Stimulated activated CD8-positive, alpha-beta memory T cell treated with anti-CD3 and anti-CD28 coated beads, Interleukin-2, amount 100 ng/mL, for 48 hours (primary cell): ENCODE results near the gene SYT1.

ENCODE experiments used
- DNase-seq, 2 donors: peaks; one replicate each; pipeline ENCODE4 v3.0.0-alpha.2; 2020; ENCODE audit warnings: low read depth in 2 of 2

The SYT1 gene

DNA sequence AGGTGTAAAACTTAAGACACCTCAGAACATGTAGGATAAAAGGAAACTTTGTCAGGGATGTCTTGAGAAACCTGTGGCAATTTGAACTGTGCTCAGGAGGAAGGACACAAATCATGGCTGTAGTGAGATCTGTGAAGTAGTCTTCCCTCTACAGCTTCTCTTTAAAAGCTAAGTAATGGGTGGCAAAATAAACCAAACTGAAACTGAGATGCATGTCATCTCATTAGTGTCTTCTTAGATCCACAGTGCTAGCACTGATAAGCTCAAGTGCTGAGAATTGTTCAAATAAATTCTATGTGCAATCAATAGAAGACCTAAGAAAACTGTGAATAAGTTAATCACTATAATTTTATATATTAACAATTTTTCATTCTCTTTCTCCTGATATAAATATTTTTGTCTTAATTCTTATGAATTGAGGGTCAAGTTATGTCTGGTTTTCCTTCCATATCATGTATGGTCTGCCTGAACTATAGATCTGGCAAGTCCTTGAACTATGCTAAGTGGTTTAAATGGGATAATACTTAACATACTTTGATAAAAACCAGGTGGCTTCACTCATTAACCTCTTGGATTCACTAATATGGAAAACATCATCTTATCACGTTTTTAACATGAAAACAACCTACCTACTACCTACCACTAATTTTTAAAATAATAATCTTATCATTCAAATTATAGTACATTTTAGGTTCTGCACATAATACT, 27.2 kb downstream of the SYT1 start:
- no peak for DNase-seq

DNA sequence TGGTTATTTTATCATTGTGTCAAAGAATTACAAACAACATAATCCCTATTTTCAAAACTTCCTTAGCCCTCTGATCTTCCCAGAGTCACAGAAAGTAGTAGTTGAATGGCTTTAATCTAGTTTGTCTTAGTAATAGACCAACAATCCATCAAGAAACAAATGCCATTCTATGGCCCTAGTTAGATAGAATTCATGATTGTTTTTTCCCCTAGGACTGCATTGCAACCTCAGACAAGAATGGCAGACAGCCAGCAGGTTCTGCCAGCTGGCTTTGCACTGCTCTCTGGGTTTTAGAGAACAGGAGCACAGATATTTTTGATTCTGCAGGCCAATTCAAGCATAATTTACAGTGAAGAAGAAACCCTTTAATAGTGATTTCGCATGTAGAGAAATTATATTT, 33.8 kb downstream of the SYT1 start:
- no peak for DNase-seq

DNA sequence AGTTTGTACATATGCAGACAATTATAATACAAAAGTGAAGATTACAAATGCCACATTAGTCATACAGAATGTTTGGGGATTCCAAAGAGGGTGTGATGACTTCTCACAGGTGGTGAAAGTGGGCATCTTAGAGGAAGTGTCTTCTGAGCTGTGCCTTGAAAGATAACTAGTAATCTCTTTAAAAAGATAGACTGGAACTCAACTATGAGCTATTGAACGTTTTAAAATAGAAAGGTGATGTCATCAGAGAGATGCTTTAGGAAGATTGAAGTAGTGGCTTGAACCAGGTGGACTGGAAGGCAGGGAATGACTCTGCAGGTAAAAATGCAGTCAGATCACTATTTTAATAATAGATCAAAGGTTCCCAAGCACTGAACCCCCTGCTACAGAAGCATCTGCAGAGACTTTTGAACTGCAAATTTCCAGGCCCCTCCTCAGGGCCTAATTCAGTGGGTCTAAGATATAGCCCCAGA, 50.3 kb downstream of the SYT1 start:
- DNase-seq = no peak

DNA sequence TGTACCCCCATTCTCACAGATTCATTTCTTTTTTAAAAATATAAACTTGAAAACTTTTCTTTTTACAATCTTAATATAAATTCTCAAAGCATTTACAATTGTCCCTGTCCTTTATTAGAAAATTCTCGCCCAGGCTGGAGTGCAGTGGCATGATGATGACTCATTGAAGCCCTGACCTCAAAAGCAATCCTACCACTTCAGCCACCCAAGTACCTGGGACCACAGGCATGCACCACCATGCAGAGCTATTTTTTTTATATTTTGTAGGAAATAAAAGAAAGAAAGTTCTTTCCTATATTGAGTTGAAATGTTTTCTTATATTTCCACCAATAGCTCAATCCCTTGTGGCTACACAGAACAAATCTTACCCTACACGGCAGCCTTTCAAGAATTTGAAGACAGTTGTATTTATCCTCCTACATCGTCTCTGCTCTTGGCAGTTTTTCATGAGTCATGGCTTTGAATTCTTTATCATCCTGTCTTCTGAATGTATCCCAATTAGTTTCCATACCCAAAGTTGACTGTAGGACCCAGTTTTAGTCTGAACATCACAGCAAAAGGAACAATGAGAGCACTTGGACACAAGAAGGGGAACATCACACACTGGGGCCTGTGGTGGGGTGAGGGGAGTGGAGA, 52.4 kb downstream of the SYT1 start:
- no peak for DNase-seq

DNA sequence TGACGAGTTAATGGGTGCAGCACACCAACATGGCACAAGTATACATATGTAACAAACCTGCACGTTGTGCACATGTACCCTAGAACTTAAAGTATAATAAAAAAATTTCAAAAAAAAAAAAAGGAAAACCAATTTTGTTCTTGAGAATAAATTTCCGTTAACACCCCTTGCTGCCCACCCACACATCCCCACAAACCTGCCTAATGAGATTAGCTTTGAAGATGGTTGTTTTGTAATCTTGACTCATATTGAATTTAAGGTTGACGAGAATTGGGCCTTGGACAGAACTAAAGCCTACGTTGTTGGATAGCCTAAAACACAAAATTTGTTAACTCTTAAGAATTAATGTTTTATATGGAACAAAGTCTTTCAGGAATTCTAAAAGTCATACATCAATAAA, 52.9 kb downstream of the SYT1 start:
- DNase-seq = no peak

DNA sequence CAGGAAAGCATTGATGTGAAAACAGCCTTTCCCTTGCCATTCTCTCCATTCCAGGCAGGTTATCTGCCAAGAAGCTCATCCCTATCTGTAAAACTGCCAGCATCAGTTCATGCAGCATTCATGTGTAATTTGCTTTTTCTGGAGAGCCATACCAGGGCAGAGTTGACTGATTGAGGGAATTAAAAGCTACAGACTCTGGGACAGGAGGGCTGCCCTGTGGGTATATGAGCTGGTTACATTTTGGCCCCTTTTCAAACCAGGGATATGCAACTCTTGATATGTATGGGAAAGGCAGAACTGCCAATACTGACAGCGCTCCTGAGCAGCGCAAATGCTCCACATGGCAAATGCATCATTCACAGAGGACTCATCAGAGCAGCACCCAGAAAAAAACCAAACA, 53.7 kb downstream of the SYT1 start:
- DNase-seq = no peak

DNA sequence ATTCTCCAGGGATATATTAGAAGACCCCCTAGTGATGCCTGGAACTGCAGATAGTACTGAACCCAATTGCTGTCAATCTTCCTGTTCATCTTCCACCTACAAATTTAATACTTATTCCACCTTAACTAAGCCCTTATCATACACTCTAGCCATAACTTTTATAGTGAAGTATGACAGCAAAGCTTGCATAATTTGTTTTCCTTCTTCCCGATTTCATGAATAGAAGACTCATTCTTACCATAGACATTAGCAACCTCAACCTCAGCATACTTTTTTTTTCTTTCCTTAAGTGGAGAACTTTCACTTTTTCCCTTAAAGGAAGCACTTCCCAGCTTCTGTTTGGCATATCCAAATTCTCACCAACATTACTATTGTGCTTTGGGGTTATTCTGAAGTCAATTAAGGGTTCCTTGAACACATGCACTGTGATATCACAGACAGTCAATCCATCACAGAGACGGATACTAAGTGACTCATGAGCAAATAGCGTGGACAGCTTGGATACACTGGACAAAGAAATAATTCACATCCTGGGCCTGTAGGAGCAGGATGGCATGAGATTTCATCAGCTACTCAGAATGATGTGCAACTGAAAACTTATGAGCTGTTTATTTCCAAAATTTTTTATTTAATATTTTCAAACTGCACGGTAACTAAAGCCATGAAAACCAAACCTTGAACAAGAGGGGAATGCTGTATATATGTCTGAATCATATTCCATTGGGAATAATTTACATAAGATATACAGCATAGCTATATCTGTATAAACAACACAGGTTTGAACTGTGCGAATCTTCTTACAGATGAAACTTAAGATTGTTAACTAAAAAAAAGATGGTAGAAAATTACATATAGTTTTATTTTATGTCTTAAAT, 63.9 kb downstream of the SYT1 start:
- no peak for DNase-seq

DNA sequence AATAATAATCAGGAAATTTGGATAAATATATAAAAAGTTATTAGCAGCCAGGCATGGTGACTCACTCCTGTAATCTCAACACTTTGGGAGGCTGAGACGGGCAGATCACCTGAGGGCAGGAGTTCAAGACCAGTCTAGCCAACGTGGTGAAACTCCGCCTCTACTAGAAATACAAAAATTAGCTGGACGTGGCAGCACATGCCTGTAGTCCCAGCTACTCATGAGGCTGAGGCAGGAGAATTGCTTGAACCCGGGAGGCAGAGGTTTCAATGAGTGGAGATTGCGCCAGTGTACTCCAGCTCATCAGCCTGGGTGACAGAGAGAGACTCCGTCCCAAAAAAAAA, 64.5 kb downstream of the SYT1 start:
- no peak for DNase-seq

DNA sequence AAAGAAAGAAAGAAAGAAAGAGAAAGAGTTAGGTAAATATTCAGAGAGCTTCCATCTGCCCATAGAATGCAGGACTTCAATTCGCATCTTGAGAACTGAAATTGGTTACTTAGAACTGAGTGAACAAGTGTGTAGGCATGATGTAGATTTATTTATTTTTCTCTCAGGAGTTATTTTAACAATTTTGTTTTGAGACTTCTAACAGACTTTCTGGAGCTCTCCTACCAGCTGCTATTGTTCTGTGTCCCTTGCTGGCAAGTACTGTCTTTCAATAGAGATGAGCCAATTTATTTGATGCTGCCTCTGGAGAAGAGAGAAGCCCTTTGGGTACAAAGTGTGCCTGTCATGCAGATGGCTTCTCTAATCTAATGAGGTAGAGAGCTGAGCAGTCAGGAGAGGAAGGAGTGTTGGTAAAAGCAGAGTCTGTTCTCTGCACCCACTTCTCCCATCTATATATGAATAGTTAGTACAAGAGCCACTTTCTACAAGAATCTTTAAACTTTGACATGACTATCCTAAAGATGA, 67.0 kb downstream of the SYT1 start:
- DNase-seq = no peak

DNA sequence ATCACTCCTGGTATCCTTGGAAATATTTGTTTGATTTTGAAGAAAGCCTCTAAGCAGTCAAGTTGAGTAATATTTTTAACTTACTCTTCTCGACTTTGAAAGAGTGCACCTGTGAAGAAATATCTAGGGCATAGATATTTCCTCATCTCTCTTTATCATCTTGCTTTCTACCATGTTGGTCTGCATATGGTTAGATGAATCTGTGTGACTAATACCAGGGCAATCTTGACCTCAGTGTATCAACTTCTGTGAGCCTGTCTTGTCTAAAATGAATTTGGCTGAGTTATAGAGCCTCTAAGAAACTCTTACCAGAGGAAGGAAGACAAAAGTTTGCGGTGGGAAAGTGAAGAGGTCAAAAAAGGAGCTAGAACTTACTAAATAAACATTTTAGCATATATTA, 68.4 kb downstream of the SYT1 start:
- no peak for DNase-seq

DNA sequence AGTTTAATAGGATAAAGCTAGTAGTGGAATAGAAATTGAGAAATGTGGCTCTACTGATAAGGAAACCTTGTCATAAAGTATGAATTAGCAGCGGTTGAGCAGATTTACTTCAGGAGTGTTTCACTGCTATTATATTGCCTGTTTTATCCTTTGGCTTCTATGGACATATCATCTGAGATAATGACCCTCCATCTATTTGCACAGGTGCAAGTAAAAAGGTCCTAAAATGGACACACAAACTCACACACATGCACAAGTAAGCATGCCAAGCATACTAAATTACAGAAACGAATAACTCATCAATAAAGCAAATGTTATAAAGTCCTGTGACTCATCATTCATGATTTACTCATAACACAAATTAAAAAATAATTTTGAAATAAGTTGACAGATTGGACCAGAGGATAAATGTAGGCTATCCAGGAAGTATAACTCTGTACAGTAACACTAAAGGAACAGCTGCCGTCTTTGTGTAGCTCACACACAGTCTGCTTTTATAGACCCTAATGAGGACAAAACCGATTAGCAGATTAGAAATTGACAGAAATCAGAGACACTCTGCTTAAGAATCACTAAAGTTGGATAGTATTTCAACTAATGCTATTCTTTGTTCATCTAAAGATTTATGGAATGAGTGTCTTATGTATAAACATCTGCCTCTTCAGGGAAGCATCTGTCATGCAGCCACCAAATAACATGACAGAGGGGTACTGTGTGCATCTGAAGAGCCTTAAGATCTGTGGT, 73.9 kb downstream of the SYT1 start:
- DNase-seq = no peak

DNA sequence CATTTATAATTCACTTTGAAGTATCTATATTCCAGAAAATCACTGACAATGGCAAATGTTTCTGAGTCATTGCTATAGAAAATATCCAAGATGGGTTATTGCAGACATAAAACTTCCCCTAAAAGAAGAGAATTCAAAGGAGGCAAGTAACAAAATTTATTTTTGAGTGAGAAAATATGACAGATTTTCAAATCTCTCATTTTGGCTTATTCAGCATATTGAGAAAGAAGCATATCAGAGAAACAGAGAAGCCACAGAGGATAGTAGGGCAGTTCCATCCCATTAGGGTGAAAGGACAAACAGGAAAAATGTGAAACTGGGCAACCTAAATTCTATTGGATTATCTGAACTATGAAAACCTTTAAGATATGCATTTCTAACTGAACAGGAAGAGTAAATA, 85.0 kb downstream of the SYT1 start:
- no peak for DNase-seq

DNA sequence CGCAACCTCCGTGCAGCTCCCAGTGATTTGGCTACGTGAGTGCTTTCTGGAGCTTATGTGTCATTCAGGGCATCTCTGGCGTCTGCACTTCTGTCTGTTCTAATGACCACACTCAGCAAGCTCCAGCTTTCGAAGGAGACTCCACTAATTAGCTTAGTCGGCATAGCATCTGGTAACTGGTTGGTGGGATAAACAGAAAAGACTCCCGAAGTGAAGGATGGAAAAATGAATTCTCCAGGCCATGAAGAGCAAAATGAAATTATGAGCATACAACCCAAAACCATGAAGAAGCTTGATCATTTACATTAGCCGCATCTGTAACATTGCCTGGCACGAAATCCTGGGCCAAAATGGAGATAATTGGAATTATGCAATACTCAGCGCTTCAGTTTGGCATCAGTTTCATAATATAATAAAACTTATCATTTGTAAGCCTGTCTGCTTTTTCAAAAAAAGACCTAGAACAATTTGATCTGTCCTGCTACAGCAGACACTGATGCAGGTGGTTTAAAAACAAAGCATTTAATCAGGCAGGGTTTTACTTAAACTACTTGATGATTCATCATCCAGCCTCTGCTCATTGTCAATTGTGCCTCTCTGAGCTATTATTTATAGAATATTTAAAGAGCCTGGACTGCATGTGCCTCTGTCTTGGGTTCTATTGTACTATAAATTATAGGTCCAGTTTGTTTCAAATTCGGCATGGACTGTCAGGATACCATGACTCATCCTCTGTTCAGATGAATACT, 87.4 kb downstream of the SYT1 start:
- no peak for DNase-seq

DNA sequence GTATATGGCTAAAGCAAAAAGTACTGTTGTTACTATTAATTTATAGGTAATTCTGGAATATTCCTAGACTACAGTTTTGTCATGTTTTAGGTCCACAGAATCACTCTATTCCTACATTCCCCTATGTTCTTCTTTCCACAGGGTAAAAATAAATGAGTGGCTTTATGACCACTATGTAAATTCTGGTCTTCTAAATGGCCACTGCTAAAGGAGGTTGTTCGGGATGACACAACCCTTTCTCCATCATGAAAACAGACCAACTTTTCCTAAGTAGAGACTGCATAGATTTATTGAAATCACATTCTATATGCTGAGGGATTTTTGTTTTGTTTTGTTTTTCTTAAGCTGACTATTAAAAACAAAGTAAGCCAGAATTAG, 88.0 kb downstream of the SYT1 start:
- no peak for DNase-seq

DNA sequence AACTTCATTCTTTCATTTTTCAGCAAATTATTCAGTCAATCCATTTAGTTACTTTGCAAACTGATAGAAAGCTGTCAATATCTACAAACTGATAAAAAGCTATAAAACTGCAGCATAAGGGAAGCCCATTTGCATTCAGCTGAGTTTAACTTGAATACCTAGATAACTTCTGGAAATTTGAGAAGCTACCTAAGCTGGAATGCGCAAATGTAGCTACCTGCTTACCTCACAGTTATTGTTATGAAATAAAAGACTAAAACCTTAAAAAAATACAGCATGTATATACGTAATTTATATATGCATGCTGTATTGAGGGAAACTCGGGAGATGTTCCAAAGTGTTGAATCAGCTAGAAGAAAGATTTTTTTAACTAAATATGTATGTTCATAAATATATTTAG, 94.4 kb downstream of the SYT1 start:
- DNase-seq = no peak

DNA sequence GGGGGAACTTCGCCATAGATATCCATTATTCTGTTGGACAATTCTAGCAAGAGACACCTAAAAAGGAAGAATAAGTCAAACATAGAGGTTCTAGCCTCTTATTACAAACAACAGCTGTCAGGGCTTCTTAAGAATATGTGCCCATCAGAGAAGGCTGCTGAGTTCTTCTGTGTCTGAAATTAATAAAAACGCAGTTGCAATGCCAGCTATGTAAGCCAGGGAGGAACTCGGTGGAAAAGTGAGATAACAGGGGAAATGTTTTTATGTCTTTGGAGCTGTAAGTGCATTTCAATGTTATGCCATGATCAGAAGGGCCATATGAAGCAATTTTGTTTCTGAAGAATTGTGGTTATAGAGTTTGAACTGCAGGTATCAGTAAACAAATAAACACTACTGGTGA, 95.0 kb downstream of the SYT1 start:
- no peak for DNase-seq

DNA sequence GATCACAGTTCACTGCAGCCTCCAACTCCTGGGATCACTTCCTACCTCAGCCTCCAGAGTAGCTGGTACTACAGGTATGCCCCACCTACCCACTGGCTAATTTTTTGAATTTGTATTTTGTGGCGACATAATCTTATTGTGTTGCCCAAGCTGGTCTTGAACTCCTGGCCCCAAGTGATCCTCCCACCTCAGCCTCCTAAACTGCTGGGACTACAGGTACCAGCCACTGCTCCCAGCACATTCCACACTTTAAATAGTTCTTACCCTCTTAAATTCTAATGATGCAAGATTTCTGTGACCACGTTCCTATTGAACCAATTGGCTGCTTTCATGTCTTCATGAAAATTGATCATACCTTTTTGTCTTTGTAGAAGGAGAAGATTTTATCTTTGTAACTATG, 96.6 kb downstream of the SYT1 start:
- no peak for DNase-seq

DNA sequence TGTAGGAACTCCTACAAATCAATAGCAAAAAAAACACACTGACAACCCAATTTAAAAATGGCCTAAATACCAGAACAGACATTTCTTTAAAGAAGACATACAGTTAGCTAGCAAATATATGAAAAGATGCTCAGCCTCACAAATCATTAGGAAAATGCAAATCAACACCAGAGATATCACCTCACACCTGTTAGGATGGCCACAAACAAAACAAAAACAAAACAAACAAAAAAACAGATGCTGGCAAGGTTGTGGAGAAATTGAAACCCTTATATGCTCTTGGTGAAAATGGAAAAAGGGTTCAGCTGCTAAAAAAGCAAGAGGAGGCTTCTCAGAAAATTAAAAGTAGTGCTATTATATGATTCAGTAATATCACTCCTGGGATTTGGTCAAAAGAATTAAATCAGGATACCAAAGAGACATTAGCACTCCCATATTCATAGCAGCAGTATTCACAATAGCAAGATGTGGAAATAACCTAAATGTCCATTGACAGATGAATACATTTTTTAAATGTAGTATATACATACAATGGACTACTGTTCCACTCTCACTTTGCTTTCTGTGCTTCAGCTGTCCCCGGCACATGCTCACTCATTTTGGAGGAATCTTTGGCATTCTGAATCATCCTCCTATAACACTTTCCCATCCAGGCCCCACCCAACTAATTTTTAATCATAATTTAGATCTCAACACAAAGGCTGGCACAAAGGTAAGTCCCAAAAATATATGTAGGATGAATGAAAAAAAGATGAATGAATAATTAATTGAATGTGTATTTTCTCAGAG, 99.1 kb downstream of the SYT1 start:
- DNase-seq = no peak

DNA sequence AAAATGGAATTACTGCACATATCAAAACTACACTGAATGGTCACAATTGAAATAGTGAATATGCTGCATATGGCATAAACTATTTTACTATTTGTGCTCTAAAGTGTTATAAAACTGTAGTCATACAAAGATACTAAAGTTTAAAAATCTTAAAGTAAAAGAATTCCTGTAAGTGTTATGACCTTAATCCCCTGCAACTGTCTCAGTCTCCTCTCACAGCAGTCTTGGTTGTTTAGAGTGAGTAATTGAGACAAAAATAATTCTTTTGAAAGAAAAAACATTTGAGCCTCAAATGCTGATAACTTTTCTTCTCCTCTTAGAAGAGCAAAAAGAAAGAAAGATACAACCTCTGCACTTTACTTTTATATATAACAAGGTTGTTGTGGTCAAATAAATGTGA, 99.9 kb downstream of the SYT1 start:
- DNase-seq = no peak

DNA sequence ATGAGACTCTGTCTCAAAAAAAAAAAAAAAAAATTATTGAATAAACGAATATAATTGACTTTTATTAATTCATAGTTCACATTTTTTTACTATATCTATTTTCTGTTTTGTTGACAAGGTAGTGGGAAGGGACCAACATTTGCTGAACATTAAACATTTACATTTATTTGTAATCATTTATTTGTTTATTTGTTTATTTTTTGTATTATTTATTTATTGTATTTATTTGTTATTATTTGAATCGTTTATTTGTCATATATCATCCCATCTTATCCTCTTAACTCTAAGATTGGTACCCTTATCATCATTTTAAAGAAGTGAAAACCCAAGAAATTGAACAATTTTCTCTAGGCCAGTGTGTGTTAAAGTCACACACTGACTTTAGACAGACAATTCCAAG, 101.5 kb downstream of the SYT1 start:
- DNase-seq = no peak

DNA sequence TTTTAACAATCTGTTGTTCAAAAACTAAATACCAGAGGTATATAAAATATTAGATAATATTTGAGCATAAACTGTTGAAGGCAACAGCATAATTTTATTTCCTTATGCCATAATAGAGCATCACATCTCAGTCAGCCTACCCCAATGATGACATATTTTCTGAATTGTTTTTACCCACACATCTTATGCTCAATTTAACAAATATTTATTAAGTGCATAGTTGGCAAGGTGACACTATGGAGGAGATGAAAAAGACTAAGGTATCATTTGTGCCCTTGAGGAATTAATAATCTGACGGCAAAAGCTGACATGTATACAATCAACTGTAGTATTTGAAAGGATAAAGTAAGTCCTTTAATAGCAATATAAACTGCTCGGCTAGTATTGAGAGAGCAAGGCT, 102.4 kb downstream of the SYT1 start:
- no peak for DNase-seq
